GM12801 (cell line): ENCODE measurements around the gene ADAMTS2.

Experiments used
- CTCF ChIP-seq: IDR thresholded peaks from one replicate; pipeline ENCODE4 v1.5.1; 2011; ENCODE audit warnings: control low read depth; ENCODE audit not compliant: insufficient read length; ENCODE audit errors: extremely low read depth

ADAMTS2 gene

GRCh38 chr5:179339996-179340395 lies 5.3 kb downstream of the ADAMTS2 start:
- TF ChIP-seq CTCF = no peak

GRCh38 chr5:179339081-179339480 lies 6.2 kb downstream of the ADAMTS2 start:
- TF ChIP-seq CTCF = no peak

GRCh38 chr5:179337796-179338676 lies 7.2 kb downstream of the ADAMTS2 start:
- TF ChIP-seq CTCF = no peak

- no peak for TF ChIP-seq CTCF
These were observed 8.1 kb downstream of the ADAMTS2 start for GRCh38 chr5:179336871-179337795.

- no peak for TF ChIP-seq CTCF
These were observed 9.0 kb downstream of the ADAMTS2 start for GRCh38 chr5:179336126-179336870.

GRCh38 chr5:179333796-179334761 lies 11.2 kb downstream of the ADAMTS2 start:
- TF ChIP-seq CTCF = no peak
